GM21619 (cell line): ENCODE results near the gene VPREB3.

Experiments used
- ATAC-seq: cut with Tn5 transposase; IDR thresholded peaks from one replicate; pipeline ENCODE4 v1.9.1; 2021; ENCODE audit not compliant: unreplicated experiment

VPREB3 gene

DNA sequence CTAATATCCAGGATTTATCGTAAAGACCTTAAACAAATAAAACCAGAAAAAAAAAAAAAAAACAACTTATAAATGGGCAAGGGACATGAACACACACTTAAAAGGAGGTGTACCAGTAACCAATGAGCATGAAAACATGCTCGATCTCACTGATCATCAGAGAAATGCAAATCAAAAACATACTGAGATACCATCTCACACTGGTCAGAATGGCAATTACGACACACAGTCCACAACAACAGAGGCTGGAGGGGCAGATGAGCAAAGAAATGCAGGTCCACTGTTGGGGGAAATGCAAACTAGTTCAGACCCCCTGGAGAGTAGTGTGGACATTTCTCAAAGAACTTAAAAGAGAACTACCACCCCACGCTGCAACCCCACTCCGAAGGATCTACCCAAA, 50.2 kb downstream of the VPREB3 start:
- no peak for ATAC-seq
